HL-60 (cell line): ENCODE measurements around the gene TNFAIP8.

Experiments
- DNase-seq, 2 experiments: peaks; one replicate each; pipeline ENCODE4 v3.0.0-alpha.2; 2010 to 2020; ENCODE audit warnings: low read depth in 1 of 2, low spot score in 1 of 2
- H3K27ac ChIP-seq: fragments of 250-450 bp; sonication (Bioruptor Pico); replicated peaks from 2 replicates; pipeline ENCODE4 v1.5.1; 2020; ENCODE audit warnings: mild to moderate bottlenecking, moderate library complexity
- H3K27me3 ChIP-seq: fragments of 250-450 bp; sonication (Bioruptor Pico); 2 replicates; pipeline ENCODE4 v1.5.1; 2021; ENCODE audit warnings: mild to moderate bottlenecking, moderate library complexity; ENCODE audit not compliant: insufficient read depth, poor library complexity, severe bottlenecking
- H3K4me3 ChIP-seq: replicated peaks from 2 replicates; pipeline ENCODE4 v1.5.1; 2011; ENCODE audit warnings: mild to moderate bottlenecking, control low read depth, low read length; ENCODE audit not compliant: insufficient read depth
- CTCF ChIP-seq: IDR thresholded peaks from one replicate; pipeline ENCODE4 v1.5.1; 2011; ENCODE audit warnings: low read length, control low read depth, inconsistent platforms; ENCODE audit not compliant: insufficient read depth
- GABPA ChIP-seq: IDR thresholded peaks from 2 replicates; pipeline ENCODE4 v1.6.1; 2012; ENCODE audit warnings: low read depth
- POLR2AphosphoS5 ChIP-seq: IDR thresholded peaks from 2 replicates; pipeline ENCODE4 v1.6.1; 2012; ENCODE audit warnings: low read depth
- SPI1 ChIP-seq: IDR thresholded peaks from 2 replicates; pipeline ENCODE4 v1.6.1; 2012; ENCODE audit warnings: low read depth, mild to moderate bottlenecking, borderline replicate concordance
- TF ChIP-seq, protein P1 (sequence below): IDR thresholded peaks from 2 replicates; pipeline ENCODE4 v1.6.1; 2012; ENCODE audit warnings: low read depth; ENCODE audit not compliant: insufficient replicate concordance

TNFAIP8 gene

DNA sequence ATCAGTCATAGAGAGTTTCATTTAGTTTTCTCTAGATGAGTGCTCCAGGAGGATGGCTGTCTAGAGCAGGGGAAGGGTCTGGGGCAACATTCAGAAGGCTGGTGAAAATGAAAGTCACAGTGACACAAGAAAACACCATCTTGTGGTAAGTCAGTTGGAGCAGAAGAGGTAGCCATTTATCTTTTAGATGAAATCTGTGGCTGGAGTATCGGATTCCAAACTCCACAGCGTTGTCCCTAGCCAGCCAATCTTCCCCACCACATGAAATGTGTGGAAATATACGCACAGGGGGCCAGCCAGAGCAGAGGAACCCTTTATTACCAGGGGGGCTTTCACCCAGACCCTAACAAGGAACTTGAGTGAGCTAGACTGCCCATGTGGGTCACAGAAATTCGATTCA is 15.9 kb upstream of the TNFAIP8 start:
- H3K27me3 ChIP-seq = no peaks in the 10 kb centered on the region
- peak overlapping the region; percentile 62 for H3K27ac ChIP-seq
- no peak for TF ChIP-seq CTCF
- no peak for TF ChIP-seq SPI1
- TF ChIP-seq GABPA = no peak
- TF ChIP-seq, protein P1, sequence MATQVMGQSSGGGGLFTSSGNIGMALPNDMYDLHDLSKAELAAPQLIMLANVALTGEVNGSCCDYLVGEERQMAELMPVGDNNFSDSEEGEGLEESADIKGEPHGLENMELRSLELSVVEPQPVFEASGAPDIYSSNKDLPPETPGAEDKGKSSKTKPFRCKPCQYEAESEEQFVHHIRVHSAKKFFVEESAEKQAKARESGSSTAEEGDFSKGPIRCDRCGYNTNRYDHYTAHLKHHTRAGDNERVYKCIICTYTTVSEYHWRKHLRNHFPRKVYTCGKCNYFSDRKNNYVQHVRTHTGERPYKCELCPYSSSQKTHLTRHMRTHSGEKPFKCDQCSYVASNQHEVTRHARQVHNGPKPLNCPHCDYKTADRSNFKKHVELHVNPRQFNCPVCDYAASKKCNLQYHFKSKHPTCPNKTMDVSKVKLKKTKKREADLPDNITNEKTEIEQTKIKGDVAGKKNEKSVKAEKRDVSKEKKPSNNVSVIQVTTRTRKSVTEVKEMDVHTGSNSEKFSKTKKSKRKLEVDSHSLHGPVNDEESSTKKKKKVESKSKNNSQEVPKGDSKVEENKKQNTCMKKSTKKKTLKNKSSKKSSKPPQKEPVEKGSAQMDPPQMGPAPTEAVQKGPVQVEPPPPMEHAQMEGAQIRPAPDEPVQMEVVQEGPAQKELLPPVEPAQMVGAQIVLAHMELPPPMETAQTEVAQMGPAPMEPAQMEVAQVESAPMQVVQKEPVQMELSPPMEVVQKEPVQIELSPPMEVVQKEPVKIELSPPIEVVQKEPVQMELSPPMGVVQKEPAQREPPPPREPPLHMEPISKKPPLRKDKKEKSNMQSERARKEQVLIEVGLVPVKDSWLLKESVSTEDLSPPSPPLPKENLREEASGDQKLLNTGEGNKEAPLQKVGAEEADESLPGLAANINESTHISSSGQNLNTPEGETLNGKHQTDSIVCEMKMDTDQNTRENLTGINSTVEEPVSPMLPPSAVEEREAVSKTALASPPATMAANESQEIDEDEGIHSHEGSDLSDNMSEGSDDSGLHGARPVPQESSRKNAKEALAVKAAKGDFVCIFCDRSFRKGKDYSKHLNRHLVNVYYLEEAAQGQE = no peak
- TF ChIP-seq POLR2AphosphoS5 = no peak
- no peak for DNase-seq
- H3K4me3 ChIP-seq = peak overlapping the region; percentile 7

- Histone ChIP-seq H3K4me3 (0 out of 2 replicates have a peak overlapping the region, but pooled peaks have one; percentile 14), H3K27ac (peak overlapping the region; percentile 62), H3K27me3 (no peaks in the 10 kb centered on the region)
- DNase-seq = peak in 1 of 2 experiments; percentile 63
- TF ChIP-seq CTCF = no peak
- TF ChIP-seq POLR2AphosphoS5 = no peak; the same call in 1 of the 2 replicates
- TF ChIP-seq GABPA = no peak
- no peak for TF ChIP-seq SPI1
- TF ChIP-seq, protein P1 = no peak
Observed at GRCh38 chr5:119340597-119341218, 15.1 kb upstream of the TNFAIP8 start.

DNA sequence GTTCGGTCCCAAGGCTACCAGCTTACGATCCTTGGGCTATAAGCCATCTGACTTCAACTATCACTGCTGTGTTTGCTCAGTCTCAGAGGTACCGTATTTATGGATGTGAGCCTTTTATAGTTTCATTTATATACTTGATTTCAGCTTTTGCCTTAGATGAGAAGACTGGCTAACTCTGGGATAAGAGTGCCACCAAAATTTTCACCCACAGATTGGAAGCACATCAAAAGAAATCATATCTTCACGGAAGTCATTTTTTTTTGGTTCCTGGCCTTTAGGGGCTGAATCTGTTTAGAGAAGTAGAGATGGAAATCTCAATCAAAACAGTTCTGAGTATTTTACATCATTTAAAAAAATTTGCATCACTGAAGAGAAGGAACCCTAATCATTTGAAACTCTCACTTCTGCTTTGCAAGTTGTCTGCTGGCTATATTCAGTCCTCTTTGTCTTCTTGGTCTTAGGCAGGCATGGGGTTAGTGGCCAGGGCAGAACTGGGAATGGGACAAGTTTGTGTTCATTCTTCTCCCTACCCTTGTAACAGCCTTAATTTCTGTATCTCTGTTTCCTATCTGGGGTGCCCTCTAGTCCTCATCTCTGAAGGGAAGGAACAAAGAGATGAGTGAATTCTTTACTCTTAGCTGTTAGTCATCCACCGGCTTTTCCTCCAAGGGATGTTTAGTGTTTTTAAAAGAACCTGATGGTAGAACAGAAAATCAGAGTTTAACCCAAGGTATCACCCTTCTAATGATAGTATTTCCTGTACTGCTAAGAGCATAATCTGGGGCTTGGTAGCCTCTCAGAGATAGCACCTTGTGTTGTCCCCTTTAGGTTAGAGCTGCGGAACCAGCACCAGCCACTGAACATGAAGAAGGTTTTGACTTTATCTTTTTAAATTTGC is 14.1 kb upstream of the TNFAIP8 start:
- no peak for TF ChIP-seq CTCF
- TF ChIP-seq SPI1 = peak; percentile 31; the same call in 1 of the 2 replicates
- no peak overlapping the region for H3K4me3 ChIP-seq
- peak overlapping the region; percentile 62 for H3K27ac ChIP-seq
- DNase-seq = no peak
- no peaks in the 10 kb centered on the region for H3K27me3 ChIP-seq
